Suppressor macrophage treated with lipopolysaccharide for 1 hour (primary cell): Measurements from ENCODE around the gene FBN1.
A peak's percentile ranks its signal among the peaks of the same experiment; 100 is the strongest.

ENCODE experiments used
- DNase-seq, 3 donors: peaks; one replicate each; pipeline ENCODE4 v3.0.0-alpha.2; 2020 to 2022

FBN1 gene

DNA sequence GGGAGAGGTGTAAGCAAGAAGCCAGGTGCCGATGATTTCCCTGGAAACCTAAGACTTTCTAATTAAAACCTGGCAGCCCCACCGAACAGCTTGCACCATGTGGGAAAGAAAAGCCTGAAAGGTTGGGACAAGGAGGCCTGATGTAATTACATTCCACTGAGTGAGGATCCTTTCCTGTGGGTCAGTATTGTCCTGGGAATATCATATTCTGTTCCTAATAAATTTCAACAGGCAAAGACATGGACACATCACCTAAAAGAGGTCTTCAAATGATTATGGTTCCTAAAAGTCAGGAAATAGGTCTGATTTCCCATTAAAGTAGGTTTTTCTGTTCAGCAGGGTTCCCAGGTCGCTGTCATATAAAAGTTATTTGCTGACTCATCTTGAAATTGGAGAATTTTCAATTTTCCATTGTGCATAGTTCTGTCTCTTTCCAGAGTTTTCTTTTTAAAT, 255.8 kb downstream of the FBN1 start:
- no peak for DNase-seq

DNA sequence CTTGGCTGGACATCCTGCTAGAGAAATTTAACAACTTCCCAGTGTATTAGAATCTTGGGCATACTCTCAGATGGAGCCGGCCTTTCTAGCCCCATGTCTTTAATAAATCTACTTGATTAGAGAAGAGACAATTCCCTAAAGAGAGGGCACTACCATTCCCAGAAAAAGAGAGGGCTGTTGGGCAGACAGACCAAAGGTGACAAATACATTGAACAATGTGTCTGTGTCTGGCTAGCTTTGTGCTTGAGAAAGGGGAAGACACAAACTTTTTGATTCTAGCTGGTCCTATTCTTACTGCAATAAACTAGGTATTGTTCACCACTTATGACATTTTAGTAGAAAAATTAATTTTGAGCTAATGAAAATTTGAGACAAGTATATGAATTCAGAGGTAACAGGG, 256.6 kb downstream of the FBN1 start:
- DNase-seq: no peak

DNA sequence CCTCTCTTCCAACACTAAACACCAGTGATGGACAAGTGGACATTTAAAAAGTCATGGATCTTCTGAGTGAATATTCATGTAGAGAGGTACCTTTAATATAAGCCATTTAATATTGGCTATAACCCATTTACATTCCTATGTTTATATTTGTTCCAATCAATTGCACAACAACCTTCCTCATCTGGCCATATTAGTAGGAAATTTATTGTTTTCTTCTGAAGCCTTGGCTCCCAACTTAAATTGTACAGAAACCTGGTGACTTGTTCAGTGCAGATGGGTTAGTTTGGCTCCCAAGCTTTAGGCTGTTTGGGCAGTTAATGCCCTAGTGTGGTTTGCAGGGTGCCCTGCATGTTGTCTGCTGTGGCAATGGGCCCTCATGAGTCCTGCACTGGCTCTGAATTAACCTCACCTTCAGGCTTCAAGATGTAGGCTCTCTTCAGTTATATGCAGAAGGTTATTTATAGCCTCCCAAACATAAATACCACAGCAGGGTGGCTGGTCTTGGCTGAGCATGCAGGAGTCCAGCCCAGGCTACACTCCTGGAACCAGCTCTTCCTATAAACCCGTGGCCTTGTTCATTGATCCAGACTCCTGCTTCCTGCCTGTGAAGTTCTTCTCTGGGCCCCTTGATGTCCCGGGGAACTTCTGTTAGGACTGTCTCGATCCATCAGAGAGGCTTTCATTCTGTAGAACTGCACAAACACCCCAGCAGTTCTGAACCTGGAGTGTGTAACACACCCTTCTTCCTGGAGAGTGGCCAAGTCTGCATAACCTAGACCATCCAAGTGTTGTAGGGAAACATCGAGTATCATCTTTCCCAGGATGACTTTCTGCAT, 257.3 kb downstream of the FBN1 start:
- no peak for DNase-seq

DNA sequence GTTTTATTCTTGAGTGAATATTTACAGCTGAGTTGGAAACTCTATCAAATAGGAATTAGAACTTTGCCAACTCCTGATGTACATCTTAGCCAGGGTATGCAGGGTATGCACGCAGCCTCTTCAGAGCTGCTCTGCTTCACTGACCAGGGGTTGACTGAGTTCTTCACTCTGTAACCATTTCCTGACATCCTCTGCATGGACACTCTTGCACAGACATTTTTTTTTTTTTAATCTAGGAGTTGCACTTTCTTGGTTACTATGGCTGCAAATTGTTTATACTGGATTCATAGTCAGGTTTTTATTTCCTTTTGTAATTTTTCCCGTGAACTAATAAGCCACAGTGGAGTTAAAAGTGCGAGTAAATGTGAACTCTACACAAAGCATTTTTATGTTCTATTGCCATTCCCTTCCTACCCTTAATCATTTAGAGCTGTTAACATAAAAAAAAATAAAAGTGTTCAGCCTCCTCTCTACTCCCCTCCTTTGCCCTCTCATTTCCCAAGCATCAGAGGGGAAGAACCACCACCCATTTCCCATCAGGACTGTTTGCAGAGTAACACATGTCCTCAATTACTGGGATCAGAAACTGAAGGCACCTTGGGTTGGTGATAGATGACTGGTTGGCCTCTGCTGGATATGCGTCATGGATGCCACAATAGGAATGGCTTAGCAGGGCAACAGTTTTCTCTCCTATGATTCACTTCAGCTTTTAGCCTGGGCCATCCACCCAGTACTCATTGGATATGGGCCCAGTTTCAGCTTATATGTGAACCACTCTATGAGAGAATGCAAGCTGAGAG, 260.3 kb downstream of the FBN1 start:
- no peak for DNase-seq

DNA sequence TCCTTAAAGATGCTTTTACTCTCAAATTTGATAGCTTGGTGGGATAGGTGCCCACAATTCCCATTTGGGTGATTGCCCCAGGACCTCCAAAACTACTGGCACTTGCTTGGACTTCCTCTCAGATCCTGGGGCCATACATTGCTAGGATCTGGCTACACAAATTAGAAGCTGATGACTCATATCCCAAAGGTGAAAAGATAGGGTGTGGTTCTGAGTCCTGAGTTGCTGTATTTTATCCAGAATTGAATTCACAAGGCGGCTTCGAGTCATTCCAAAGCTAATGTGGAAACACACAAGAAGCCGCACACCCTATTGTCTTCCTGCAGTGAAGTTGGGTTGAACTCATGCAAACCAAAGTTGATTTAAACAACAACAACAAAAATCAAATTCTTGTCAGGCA, 260.9 kb downstream of the FBN1 start:
- DNase-seq: no peak

DNA sequence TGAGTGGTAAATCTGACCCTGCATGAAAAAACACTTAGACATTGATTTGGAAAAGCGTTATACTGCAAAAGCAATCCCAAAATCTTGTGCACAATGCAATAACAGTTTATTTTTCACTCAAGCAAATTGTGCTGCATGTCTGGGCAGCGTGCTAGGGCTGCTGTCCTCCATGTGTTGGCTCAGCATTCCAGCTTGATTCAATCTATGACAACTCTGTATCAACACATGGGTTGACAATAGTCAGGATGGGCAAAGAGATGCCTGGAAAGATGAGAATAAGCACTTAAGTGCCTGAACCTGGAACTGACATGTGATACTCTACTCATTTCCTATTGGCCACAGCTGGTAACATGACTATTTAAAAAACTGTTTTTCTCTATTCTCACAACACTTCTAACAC, 262.5 kb downstream of the FBN1 start:
- no peak for DNase-seq

DNA sequence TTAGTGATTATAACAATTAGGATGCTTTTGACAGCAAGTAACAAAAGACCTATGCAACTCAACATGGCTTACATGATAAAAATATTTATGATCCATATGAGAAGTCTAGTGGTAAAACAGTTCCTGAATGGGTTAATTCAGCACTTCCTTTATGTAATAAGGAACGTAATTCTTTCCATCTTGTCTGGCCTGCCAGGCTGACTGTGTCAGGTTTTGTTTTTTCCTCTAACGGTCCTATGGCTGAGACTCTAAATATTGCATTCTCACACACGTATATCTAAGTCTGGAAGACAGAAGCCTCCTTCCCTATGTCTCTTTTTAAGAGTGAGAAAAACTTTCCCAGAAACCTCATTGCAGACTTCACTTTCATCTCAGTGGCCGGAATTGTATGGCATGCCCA, 263.6 kb downstream of the FBN1 start:
- DNase-seq: no peak

DNA sequence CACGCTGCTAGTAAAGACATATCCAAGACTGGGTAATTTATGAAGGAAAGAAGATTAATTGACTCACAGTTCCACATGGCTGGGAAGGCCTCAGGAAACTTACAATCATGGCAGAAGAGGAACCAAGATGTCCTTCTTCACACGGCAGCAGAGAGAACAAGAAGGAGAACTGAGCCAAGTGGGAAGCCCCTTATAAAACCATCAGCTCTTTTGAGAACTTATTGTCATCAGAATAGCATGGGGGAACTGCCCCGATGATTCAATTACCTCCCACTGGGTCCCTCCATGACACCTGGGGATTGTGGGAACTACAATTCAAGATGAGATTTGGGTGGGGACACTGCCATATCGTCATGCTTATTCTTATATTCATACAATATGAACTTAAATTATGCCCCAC, 265.3 kb downstream of the FBN1 start:
- DNase-seq: peak; percentile 39 to 55 (median 42)

DNA sequence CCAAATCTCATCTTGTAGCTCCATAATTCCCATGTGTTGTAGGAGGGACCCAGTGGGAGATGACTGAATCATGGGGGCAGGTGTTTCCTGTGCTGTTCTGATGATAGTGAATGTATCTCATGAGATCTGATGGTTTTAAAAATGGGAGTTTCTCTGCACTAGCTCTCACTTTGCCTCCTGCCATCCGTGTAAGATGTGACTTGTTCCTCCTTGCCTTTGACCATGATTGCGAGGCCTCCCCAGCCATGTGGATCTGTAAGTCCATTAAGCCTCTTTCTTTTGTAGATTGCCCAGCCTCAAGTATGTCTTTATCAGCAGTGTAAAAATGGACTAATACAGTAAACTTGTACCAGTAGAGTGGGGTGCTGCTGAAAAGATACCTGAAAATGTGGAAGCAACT, 269.7 kb downstream of the FBN1 start:
- no peak for DNase-seq

DNA sequence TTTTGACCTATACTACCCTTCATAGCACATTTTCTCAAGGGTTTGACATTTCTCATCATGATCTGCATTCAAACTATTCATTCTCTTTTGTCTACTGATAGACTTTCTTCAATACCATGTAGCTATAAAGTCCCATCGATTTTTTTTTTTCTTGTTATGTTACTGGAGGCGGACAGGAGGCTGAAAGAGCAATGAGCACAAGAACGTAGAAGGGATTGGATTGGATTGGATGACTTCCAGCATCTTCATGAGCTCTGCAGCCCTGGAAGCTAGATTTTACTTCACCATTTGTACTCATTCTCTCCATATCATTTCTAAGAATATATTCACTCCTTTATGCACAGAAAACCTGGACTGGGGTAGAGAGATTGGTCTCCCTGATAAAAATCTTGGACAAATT, 271.0 kb downstream of the FBN1 start:
- DNase-seq: no peak

DNA sequence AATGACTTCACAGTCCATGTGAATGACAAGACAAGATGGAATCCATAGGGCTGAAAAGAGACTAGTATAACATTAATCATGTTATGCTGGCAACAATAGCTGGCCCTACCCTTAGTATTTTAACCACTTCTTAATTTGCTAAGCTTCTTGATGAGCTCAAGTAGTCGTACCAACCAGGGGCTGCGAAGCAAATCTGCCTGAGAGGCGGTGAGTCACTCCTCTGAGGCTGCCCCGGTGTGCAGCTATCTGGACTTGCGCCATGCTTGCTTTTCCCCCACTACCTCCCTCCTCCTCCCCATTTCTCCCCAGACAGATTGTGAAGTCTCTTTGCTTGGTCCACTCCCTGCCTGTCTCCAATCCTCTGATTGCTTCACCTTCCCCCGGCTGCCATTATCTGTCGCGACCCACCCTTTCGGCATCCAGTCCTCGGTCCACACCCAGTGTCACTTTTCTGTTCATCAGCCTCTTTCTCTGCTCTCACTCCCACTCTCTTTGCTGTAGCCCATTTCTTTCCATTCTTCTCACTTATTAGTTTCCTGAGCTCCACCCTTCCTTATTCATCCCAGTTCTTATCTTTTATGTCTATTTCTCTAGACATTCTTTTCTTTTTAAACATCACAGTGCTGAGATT, 271.6 kb downstream of the FBN1 start:
- no peak for DNase-seq

DNA sequence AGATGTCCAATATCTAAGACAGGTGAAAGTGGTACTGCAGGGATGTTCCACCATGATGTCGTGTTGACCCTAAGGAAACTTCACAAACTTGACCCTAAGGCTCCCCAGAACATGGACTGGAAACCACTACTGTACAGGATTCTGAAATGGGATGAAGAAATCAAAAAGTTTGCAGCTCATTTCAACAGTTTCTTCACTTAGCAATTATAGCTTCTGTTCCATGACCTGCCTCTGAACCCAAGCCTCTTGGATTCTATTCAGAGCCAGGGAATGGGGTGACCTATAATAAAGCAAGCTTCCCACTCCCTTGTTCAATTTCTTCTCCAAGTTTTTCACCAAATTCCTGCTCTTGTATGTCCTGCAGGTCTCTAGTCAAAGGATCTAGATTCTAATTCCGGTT, 273.5 kb downstream of the FBN1 start:
- no peak for DNase-seq

DNA sequence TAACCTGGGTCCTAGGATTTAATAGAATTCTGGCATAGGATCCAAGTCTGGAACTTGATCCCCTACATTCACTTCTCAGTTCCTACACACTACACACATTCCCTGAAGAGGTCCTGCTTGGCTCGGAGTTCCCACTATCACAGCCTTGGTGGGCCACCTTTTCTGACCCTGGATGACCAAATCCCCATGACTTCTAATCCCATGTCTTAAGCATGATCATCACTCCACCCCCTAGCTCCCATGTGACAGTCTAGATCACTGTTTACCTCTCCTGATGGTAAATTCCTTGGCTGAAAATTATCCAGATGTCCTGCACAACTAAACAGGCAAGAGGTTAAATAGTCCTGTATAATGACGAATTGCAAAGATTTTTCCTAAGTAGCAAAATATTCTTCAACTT, 274.0 kb downstream of the FBN1 start:
- DNase-seq: no peak

DNA sequence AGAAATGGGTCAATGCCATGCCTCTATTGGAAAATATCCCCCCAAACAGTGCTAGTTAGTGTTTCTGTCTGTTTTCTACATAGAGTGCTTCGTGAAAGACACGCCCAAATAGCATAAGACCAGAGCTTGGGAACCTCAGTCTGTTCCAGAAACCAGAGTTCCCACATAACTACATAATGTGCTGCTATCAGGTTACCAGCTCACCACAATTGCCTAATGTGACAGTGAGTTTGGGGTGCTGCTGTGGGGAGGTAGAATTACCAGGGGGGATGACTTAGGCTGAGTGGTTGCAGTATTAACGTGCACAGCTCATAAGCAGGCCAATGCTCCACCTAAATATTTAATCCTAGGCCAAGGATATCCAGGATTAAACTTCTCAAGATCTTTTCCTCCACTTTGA, 275.0 kb downstream of the FBN1 start:
- no peak for DNase-seq

DNA sequence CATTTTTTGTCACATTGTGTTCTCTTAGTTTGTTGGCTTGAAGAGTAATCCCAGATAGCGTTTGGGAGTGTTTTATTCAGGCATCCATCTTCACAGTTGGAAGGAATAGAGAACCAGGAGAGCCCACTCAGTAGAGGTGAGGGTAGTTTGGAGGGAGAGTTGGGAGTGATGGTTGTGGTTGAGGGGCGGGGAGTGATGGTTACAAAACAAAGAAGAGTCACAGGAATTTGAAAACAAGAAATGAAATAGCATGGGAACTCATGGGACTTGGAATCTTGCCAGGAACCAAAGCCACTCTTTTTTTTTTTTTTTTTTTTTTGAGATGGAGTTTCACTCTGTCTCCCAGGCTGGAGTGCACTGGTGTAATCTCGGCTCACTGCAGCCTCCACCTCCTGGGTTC, 278.0 kb downstream of the FBN1 start:
- peak in 2 of 3 donors; percentile 13 to 16 for DNase-seq

DNA sequence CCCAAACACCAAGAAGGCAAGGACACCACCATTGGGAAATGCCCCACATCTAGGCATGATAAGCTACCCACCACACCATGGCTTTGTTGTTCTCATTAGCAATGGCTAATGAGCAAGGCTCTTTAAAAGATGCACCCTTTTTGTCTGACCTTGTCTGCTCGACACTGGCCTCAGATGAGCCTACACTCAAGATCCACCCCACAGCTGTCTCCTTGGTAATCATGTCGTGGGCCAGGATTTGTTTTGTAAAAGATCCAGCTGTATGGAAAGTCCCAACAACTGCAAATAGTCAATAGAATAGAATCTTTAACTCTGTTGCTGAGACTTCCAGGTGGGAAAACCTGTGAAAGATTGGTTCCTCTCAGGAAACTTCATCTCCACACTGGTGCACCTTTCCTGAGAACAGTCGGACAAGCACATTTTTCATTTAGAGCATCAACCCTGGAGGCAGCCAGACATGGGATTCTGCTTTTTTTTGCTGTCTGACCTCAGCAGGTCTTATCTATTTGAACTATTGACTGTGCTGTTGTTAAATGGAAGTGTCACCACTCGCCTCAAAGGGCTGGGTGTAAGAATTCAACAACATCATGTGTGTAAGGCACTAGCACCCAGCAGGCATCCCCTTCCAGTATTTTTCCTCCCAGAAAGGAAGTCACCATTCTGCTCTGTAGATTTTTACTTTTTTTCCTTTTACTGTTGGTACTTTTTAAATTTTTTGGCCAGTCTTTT, 278.8 kb downstream of the FBN1 start:
- DNase-seq: no peak

DNA sequence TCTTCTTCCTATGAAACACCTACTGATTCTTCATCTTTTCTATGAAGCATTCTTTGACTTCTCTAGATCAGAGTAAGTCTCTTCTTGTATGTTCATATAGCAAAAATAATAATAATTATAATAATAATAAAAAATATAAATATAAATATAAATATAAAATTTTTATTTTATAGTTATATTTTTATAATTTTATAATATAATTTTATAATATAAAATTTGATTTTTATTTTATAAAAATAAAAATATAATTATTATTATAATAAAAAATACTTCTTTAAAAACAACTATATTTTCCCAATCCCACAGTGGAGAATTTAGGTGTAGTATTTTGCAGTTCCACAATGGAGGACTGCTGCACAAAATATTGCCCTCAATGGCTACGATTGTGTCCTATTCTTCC, 279.9 kb downstream of the FBN1 start:
- no peak for DNase-seq

DNA sequence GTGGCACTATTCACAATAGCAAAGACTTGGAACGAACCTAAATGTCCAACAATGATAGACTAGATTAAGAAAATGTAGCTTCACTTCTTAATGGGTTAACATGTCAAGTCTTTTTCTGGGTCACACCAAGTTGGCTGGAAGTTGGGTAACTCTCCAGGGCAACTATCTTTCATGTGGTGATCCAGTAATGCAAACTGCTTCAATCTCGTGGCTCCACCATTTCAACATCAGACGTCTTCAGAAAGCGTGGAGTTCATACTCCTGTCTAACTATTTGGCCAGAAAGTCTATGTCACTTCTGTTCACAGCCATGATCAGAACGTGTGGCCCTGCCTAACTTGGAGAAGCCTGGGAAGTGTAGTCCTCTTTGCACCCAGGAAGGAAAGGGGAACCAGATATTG, 282.0 kb downstream of the FBN1 start:
- DNase-seq: no peak

DNA sequence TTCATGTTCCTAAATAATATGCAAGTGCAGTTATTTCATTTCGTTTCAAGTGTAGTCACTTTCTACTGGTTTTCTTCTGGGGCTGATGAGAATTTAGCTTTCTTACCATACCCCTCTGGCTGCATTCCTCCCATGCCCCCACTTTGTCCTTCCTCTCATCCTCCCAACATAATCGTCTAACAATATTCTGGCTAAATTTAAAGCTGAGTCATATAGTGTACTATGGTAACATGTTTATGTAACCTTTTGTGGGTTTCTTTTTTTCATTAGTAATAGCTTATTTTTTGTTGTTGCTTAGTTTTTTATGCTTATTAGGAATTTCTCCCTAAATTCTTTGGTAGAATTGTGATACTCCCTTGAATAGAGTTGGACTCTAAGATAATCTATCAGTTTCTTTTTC, 283.8 kb downstream of the FBN1 start:
- DNase-seq: no peak

DNA sequence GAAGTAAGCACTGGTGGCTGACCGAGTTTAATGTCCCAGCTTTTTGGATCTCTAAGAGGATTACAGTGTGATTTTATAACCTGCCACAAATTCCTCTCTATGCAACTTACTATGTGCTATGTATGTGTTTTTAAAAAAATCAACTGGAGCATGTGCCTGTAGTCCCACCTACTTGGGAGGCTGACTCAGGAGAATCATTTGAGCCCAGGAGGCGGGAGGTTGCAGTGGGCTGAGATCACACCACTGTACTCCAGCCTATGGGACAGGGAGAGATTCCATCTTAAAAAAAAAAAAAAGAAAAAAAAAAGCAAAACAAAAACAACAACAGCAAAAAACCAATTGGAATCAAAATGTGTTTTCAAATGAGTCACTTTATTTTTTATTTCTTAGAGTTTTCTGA, 284.7 kb downstream of the FBN1 start:
- DNase-seq: peak in 1 of 3 donors; percentile 23
